HFF-Myc (cell line): ENCODE data around the gene FAM222B.

ENCODE experiments used
- DNase-seq: peaks from one replicate; pipeline ENCODE4 v3.0.0-alpha.2; 2011; ENCODE audit warnings: low read depth; ENCODE audit errors: extremely low read depth
- H3K4me3 ChIP-seq: replicated peaks from 2 replicates; pipeline ENCODE4 v1.5.1; 2011; ENCODE audit warnings: low read depth, mild to moderate bottlenecking, control low read depth, low read length
- CTCF ChIP-seq: IDR thresholded peaks from 2 replicates; pipeline ENCODE4 v1.5.1; 2012; ENCODE audit warnings: mild to moderate bottlenecking, low read depth, low read length, control low read depth; ENCODE audit errors: missing control alignments

Gene FAM222B

GRCh38 chr17:28717578-28718332, 124.8 kb downstream of the FAM222B start, which contains the start of gene RAB34:
TSS of gene RAB34 (minus strand) at chr17:28717868. CDS start at chr17:28717266, 602 bp downstream.
- no peak for DNase-seq
- H3K4me3 ChIP-seq, result peak within 1 kb of the TSS; percentile 99

GRCh38 chr17:28716740-28717577, 125.6 kb downstream of the FAM222B start:
- no peak for DNase-seq
- peak overlapping the region; percentile 99 for H3K4me3 ChIP-seq
- no peak for TF ChIP-seq CTCF

More at GRCh38 chr17:28717578-28718332, 124.8 kb downstream of the FAM222B start, which contains the start of gene RAB34:
- TF ChIP-seq CTCF, result peak; percentile 37

- H3K4me3 ChIP-seq, result peak overlapping the region; percentile 99
- TF ChIP-seq CTCF, result no peak
- DNase-seq, result no peak
Measured at GRCh38 chr17:28715217-28715616, 127.4 kb downstream of the FAM222B start.

- DNase-seq, result no peak
- no peak for TF ChIP-seq CTCF
- H3K4me3 ChIP-seq, result no peak overlapping the region
Measured at GRCh38 chr17:28714281-28714680, 128.3 kb downstream of the FAM222B start.

- no peak overlapping the region for H3K4me3 ChIP-seq
Measured at GRCh38 chr17:28712705-28713415, 129.7 kb downstream of the FAM222B start.

More at GRCh38 chr17:28712705-28713415, 129.7 kb downstream of the FAM222B start:
- no peak for TF ChIP-seq CTCF
- no peak for DNase-seq
